Activated T-cell treated with anti-CD3 and anti-CD28 coated beads for 1 hour (primary cell): Measurements from ENCODE around the gene SFTA2.
"Not testable (repeated sequence)": the region's sequence is repeated elsewhere in the genome, so short reads cannot be mapped to it uniquely, and the experiment has no call there.

Experiments
- DNase-seq: peaks from one replicate; pipeline ENCODE4 v3.0.0-alpha.2; 2020; ENCODE audit warnings: low read depth

SFTA2 gene

DNA sequence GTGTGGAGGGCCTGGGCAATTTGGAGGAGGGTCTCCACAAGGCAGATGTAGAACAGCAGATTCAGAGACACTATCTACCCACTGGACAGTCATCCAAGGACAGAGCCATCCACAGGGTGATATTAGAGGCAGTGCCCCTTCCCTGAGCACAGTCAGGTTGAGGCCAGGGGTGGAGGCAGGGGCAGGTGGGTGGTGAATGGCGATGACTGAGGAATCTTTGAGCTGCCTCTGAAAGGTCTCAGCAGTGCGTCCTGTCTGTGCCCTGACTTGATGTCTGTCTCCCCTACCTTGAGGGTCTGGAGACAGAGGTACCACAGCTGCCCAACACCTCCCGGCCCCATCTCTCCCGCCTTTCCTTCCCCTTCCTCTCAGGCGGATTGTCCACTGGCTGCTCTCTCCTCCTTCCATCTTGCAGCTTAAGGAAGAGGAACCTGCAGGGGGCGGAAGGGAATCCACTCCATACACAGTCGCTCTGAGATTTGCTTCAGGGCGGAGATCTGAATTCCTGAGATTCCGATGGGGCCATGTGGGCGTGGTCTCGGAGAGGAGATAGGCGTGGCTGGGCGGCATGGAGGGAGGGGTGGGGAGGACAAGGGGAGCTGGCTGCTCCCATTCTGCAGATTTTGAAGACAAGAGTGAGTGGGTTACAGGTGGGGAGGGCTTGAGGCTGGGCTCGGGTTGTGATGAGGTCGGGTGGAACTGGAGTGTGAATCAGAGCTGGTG, 10.5 kb upstream of the SFTA2 start:
- DNase-seq = no peak

DNA sequence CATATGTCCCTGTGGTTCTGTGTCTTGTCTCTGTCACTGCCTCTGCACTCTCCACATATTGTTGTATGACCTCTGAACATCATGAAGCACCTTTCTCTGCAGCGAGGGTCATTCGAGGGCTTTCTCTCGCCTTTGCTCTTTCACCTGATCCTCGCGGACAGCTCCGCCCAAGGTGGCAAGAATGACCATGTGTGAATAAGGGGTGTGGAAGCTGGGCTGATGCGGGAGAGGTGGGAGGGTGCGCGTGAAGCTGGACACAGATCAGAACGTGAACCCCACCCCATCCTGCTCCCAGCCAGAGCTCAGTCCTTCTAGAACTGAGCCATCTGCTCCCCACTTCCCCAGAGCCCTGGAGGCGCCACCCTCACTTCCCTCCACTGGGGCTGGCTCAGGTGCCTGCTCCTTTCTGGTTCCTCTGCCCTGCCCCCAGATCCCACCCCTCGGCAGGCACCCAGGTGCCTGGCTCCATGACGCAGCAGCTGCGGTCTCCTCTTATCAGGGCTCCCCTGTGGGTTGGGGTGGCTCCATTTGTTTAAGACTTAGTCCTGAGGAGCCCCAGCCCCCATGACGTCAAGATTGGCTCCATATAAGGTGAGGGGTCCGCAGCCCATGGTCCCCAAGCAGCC, 8.5 kb upstream of the SFTA2 start, which contains the start of gene MUCL3:
TSS of gene MUCL3 (plus strand) at position 613 of the 626 bp plus-strand sequence. CDS start 27 bp downstream, outside the sequence.
- no peak for DNase-seq

DNA sequence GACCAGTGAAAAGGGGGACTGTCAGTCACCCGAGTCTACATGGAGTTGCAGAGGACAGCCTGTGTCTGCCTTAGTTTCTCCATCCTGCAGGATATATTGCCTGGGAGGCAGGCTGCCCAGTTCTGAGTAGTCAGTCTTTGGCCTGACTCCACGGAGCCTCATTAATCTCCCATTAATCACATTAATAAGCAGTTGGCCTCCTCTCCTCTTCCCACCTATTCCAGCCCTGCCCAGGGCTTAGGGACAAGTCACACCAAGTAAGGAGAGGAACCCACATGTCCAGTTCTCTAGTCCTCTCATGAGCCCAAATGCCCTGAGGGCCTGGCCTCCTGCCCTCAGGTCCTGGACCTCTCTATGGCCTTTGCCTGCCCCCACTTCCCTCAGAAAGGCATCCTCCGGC, 7.5 kb upstream of the SFTA2 start:
- no peak for DNase-seq

DNA sequence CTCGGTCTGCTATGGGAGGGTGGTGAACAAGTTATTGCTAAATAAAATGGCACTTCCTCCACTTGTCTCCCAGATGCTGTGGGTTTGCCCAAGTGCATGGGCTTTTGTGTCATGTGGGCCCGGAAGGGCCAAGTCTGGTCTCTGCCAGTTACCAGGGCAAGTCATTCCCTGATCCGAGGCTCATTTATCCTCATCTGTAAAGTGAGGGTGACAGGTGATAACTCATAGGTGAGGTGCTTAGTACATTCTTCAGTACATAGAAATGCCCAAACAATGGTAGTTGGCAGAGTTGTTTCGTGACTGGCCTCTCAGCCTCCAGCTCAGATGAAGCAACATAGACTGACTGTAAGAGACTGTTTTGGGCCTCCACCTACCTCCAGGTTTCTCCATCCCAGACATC, 6.8 kb upstream of the SFTA2 start:
- DNase-seq = no peak

GRCh38 chr6:30937265-30937664, 5.3 kb upstream of the SFTA2 start:
- DNase-seq = no peak

GRCh38 chr6:30935018-30935417, 3.0 kb upstream of the SFTA2 start:
- DNase-seq = no peak

DNA sequence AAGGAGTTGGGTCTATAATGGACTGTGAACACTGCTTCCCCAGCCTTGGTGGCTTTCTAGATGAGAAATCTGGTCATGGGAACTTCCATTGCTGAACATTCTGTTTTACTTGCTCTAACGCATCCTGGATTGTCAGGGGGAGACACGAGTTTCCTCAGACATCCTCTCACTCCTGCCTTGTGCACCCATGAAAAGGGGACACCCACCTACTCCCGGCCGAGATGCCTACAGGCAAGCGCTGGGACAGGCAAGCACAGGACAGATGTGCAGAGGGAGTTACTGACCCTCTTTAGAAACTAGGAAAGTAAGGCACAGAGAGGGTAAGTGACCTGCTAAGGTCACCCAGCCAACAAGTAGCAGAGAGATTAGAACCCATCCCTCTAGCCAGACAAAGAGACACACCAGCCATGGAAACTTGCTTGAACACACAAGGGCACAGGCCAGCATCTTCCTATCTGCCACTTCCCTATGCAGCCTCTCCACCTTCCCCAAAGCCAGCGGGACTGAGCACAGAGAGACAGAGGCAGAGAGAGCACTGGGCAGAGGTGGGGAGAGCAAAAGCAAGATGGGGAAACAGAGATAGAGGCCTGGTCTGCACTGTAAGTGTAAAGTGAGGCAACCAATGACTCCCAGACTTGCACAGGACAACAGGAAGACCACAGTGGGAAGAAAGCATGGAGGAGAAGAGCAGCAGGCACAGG, 845 bp upstream of the SFTA2 start:
- no peak for DNase-seq

DNA sequence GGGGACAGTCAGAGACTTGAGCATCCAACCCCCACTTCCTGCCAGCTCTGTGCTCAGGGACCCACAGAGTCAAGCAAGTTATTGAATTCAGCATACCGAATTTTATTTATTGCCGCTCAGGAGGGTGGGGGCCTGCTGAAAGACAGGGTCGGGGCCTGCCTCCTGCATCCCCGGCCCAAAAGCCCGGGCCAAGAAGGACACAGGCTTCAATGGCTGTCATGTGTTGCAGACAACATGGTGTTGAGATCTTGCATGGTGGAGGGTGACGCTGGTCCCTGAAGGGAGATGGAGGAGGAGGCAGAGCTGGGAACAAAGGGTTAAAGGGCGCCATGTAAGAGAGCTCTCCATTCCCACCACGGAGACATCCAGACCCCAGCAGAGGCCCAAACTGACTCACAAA, 698 bp downstream of the SFTA2 start:
- no peak for DNase-seq

DNA sequence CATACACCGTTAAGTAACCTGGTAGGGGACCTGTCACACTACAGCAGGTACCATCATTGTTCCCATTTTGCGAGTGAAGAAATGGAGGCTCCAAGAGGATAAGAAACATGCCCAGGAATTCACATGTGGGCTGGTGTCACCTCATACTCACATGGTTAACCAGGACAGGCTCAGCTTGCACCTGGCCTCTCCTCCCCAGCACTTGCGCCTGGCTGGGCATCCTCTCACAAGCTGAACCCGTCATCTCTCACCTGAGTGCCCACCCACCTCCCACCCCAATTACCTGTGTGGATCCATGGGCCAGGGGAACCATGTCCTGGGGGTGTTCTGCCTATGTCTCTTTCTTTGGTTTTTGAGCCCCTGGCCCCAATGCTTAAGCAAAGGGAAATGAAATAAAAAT, 1.5 kb downstream of the SFTA2 start:
- no peak for DNase-seq

GRCh38 chr6:30928677-30929076, 3.3 kb downstream of the SFTA2 start:
- no peak for DNase-seq

- not testable (repeated sequence) for DNase-seq
Measured at GRCh38 chr6:30927080-30927479, 4.9 kb downstream of the SFTA2 start.

DNA sequence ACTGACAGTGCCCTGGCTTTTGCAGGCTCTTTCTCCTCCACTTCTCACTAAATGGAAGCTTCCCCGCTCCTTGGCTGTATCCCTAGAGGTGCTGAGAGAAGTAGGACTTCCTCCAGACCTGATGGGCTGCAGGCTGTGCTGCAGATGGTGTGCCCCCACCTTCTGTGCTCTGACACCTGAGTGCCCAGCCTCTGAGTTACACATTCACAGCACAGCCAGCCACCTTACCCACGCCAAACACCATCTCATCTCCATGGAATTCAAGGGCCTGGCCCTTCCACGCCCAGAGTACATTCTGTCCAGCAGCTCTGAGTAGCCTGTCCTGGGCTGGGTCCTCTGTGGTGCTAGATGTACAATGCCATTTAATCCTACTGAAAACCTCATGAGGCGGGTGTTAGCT, 5.3 kb downstream of the SFTA2 start:
- no peak for DNase-seq

GRCh38 chr6:30924040-30924627, 7.8 kb downstream of the SFTA2 start:
- DNase-seq = not testable (repeated sequence)

DNA sequence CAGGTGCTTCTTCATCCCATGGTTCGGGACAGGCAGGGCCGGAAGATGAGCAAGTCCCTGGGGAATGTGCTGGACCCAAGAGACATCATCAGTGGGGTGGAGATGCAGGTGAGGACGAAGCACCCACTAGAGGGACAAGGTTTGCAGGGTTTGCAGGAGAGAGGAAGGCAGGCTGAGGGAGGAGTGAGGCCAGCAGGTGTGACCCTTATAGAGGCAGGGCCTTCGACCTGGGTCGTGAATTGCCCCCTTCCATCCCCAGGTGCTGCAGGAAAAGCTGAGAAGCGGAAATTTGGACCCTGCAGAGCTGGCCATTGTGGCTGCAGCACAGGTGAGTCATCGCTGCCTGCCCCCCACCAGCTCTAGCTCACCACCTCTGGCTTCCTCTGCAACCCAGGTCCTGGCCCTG, 9.5 kb downstream of the SFTA2 start:
- no peak for DNase-seq

GRCh38 chr6:30918670-30919069, 13.3 kb downstream of the SFTA2 start:
- no peak for DNase-seq

GRCh38 chr6:30917487-30917886, 14.5 kb downstream of the SFTA2 start:
- DNase-seq = no peak

- no peak for DNase-seq
Measured at GRCh38 chr6:30917041-30917440, 14.9 kb downstream of the SFTA2 start.

DNA sequence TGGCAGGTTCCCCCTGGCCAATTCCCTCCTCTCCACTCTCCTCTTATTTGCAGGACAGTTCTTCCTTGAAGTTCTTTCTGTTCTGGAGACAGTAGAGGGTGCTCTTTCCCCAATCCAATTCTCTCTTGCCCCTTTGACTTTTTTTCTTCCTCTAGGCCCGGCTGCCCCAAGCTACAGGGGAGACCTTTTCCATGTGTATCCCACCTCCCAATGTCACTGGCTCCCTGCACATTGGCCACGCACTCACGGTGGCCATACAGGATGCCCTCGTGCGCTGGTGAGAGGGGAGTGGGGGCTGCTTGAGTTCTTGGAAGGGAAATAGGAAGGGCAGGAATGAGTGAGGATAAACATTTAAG, 16.4 kb downstream of the SFTA2 start:
- no peak for DNase-seq

- DNase-seq = no peak
Measured at GRCh38 chr6:30914854-30915590, 16.9 kb downstream of the SFTA2 start.

GRCh38 chr6:30914076-30914853, 17.7 kb downstream of the SFTA2 start, which contains the start of gene VARS2:
VARS2 (plus strand) TSS chr6:30914238; CDS start chr6:30914837, 599 bp downstream.
- DNase-seq = peak; percentile 74

- peak; percentile 6 for DNase-seq
Measured at GRCh38 chr6:30913721-30914075, 18.3 kb downstream of the SFTA2 start.
